KMS-11 (cell line): Measurements from ENCODE around the gene JAG2.
A peak's percentile ranks its signal among the peaks of the same experiment; 100 is the strongest.

Source experiments
- H2AFZ ChIP-seq: fragments of 200-600 bp; sonication (generic); 2 replicates; pipeline ENCODE4 v1.6.1; 2016; ENCODE audit warnings: antibody characterized with exemption, mixed run types, low read depth
- H3K27ac ChIP-seq: fragments of 200-600 bp; sonication (generic); 2 replicates; pipeline ENCODE4 v1.6.1; 2016; ENCODE audit warnings: mild to moderate bottlenecking, mixed run types
- H3K27me3 ChIP-seq: fragments of 200-600 bp; sonication (generic); 2 replicates; pipeline ENCODE4 v1.6.1; 2017; ENCODE audit warnings: mild to moderate bottlenecking, low read depth, mixed run types, moderate library complexity; ENCODE audit not compliant: insufficient read depth
- H3K36me3 ChIP-seq: fragments of 200-600 bp; sonication (generic); 2 replicates; pipeline ENCODE4 v1.6.1; 2017; ENCODE audit warnings: mild to moderate bottlenecking, mixed run types; ENCODE audit not compliant: insufficient read depth
- H3K4me1 ChIP-seq: fragments of 200-600 bp; sonication (generic); 2 replicates; pipeline ENCODE4 v1.6.1; 2016; ENCODE audit warnings: mild to moderate bottlenecking, low read depth, mixed run types; ENCODE audit not compliant: poor library complexity, severe bottlenecking
- H3K4me2 ChIP-seq: fragments of 200-600 bp; sonication (generic); 2 replicates; pipeline ENCODE4 v1.7.0; 2016; ENCODE audit warnings: mild to moderate bottlenecking, mixed run types
- H3K4me3 ChIP-seq: fragments of 200-600 bp; sonication (generic); IDR thresholded peaks from 2 replicates; pipeline ENCODE4 v1.6.1; 2017; ENCODE audit warnings: low read depth, low read length, mixed read lengths; ENCODE audit not compliant: insufficient read depth
- H3K79me2 ChIP-seq: fragments of 200-600 bp; sonication (generic); 2 replicates; pipeline ENCODE4 v1.6.1; 2016; ENCODE audit warnings: low read depth, mixed run types; ENCODE audit not compliant: insufficient read depth
- H3K9ac ChIP-seq: fragments of 200-600 bp; sonication (generic); 2 replicates; pipeline ENCODE4 v1.6.1; 2016; ENCODE audit warnings: mild to moderate bottlenecking, mixed run types
- H4K20me1 ChIP-seq: fragments of 200-600 bp; sonication (generic); 2 replicates; pipeline ENCODE4 v1.6.1; 2016; ENCODE audit warnings: mild to moderate bottlenecking, mixed run types; ENCODE audit not compliant: insufficient read depth
- CTCF ChIP-seq: fragments of 200-600 bp; sonication (generic); conservative IDR thresholded peaks from 2 replicates; pipeline ENCODE4 v1.6.1; 2017; ENCODE audit warnings: low read depth, mild to moderate bottlenecking, antibody characterized with exemption, low read length, moderate library complexity, mixed read lengths

Gene JAG2

GRCh38 chr14:105093038-105093430 is 75.5 kb downstream of the JAG2 start:
- Histone ChIP-seq H3K27me3 (no peaks in the 10 kb centered on the region), H3K9ac (no peak overlapping the region), H3K27ac (no peak overlapping the region), H3K4me1 (peaks cover 6% of the 10 kb centered on the region), H3K4me3 (no peak overlapping the region), H2AFZ (peak overlapping the region; percentile 59; the same call in 1 of the 2 replicates), H4K20me1 (no peaks in the 10 kb centered on the region), H3K79me2 (no peaks in the 10 kb centered on the region), H3K36me3 (no peaks in the 10 kb centered on the region), H3K4me2 (0 out of 2 replicates have a peak overlapping the region, but pooled peaks have one; percentile 42)
- TF ChIP-seq CTCF, result no peak

GRCh38 chr14:105092171-105093037 is 76.2 kb downstream of the JAG2 start:
- H3K4me2 ChIP-seq, result 0 out of 2 replicates have a peak overlapping the region, but pooled peaks have one; percentile 42
- no peaks in the 10 kb centered on the region for H3K27me3 ChIP-seq
- no peak for TF ChIP-seq CTCF
- H3K36me3 ChIP-seq, result no peaks in the 10 kb centered on the region
- no peaks in the 10 kb centered on the region for H4K20me1 ChIP-seq
- H2AFZ ChIP-seq, result peak overlapping the region; percentile 59; the same call in 1 of the 2 replicates
- no peak overlapping the region for H3K27ac ChIP-seq
- no peak overlapping the region for H3K4me3 ChIP-seq
- H3K9ac ChIP-seq, result no peak overlapping the region
- H3K79me2 ChIP-seq, result no peaks in the 10 kb centered on the region
- peaks cover 6% of the 10 kb centered on the region for H3K4me1 ChIP-seq

- Histone ChIP-seq H3K4me3 (no peak overlapping the region), H3K4me1 (peaks cover 6% of the 10 kb centered on the region), H4K20me1 (no peaks in the 10 kb centered on the region), H3K79me2 (no peaks in the 10 kb centered on the region), H2AFZ (no peak overlapping the region), H3K27me3 (no peaks in the 10 kb centered on the region), H3K9ac (no peak overlapping the region), H3K36me3 (no peaks in the 10 kb centered on the region), H3K4me2 (no peak overlapping the region), H3K27ac (no peak overlapping the region)
- TF ChIP-seq CTCF, result no peak
These were observed 76.9 kb downstream of the JAG2 start for GRCh38 chr14:105091517-105092170.

- H3K9ac ChIP-seq, result no peak overlapping the region
- no peak overlapping the region for H3K27ac ChIP-seq
- H3K4me2 ChIP-seq, result no peak overlapping the region
- H3K79me2 ChIP-seq, result no peaks in the 10 kb centered on the region
- no peak for TF ChIP-seq CTCF
- no peaks in the 10 kb centered on the region for H3K27me3 ChIP-seq
- H2AFZ ChIP-seq, result no peak overlapping the region
- H4K20me1 ChIP-seq, result no peaks in the 10 kb centered on the region
- H3K36me3 ChIP-seq, result no peaks in the 10 kb centered on the region
- H3K4me3 ChIP-seq, result no peak overlapping the region
- H3K4me1 ChIP-seq, result peaks cover 9% of the 10 kb centered on the region
These were observed 77.5 kb downstream of the JAG2 start for GRCh38 chr14:105091054-105091516.
